Fibroblast of skin of back (primary cell): ENCODE measurements around the gene CLRN3.
A peak's percentile ranks its signal among the peaks of the same experiment; 100 is the strongest.

Experiments used
- DNase-seq: peaks from one replicate; pipeline ENCODE4 v3.0.0-alpha.2; 2013

The CLRN3 gene

DNA sequence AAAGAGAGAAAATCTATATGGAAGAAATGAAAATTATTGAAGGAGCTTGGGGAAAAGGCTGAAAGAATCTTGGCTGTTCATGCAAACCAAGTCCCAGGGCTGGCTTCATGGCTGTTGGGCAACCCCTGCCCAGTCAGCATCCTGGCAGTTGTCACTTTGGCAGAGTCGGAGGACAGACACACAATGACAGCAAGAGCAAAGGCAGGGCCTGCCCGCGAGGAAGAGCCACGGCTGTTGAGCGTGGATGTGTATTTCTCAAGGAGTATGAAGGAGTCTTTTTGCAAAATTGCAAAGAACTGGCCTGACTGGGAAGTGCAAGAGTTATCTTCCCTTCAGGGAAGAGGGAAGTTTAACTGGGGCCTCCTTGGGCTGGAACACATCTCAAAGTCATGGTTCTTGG is 25.8 kb upstream of the CLRN3 start:
- no peak for DNase-seq

DNA sequence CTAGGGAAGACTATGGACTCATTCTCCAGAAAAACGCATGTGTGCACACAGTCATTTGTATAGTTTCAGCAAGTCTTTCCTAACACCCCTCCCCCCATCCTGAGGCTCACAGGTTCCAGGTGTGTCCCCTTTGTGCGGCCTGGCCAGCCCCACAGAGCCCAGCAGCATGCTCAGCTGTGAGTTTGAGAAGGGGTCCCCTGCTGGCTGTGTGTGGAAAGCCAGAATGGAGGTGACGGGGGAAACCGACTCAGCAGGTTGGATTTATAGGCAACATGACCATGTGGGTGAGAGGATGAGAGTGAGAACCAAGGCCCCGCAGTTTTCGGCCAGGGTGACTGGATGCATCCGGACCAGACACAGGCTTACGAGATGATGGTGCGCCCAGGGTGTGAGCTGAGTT is 24.1 kb upstream of the CLRN3 start:
- no peak for DNase-seq

DNA sequence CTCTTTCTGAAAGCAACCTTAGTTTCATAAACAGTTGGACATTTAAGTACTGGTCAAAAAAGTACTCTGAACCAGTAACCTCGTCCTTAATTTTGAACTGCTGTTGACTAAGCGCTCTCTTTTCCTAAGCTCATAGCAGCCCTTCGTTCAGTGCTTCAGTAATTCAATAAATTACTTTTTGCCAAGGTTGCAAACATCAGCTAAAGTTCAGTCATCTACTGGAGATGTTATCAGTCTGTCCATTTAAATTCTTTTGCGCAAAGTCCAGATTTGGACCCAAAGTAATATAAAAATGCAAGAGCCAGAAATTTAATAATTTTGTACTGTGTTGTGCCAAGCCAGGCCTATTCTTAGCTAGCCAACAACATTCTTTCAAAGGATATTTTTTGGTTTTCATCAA is 22.6 kb upstream of the CLRN3 start:
- no peak for DNase-seq

DNA sequence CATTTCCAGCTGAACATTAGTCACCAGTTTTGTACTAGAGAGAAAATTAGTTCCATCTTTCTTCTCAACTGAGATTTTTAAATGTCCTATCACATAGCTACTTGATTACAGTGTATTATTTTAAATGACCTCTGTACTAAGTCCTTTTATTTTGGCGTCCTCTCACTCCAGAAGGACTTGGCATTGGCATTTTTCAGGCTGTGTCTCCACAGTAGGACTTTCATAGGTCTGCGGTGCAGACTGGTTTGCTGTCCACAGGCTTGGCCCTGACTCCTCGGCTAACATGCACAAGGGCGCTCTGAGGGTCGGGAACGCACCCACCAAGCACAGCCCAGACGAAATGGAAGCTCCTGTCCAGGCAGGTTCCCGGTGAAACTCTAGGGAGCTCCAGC is 20.6 kb upstream of the CLRN3 start:
- no peak for DNase-seq

DNA sequence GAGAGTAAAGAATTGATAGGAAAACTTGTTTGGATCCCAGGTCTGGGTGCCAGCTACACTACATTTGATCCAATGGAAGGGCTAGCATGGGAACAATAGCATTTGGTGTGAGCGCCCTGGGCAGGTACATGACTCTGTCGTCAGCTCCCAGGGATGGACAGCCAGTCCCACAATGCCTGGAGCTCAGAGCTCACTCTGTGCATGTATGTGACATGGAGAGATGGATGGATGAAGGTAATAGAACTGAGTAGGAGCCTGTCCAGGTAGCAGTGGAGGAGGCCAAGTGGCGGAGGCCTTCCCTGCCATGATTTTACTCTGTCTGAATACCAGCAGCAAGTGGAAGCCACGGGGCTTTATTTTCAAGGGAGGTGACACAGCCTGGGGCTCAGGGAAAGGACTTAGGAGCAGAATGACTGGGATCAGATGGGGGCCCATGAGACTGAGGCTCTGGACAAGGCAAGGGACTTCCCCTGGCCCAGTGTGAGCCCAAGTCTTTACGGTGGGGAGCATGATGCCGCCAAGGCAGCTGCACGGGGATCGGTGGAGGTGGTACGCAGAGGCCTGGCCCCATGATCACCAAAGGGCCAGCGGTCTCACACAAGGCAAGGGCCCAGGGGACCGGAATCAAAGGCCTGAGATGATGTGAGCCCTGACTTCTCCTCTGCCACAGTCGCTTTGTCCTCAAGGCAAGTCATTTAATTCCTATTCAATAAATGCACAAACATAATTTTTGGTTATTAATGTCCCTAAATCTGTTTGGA is 20.0 kb upstream of the CLRN3 start:
- no peak for DNase-seq

DNA sequence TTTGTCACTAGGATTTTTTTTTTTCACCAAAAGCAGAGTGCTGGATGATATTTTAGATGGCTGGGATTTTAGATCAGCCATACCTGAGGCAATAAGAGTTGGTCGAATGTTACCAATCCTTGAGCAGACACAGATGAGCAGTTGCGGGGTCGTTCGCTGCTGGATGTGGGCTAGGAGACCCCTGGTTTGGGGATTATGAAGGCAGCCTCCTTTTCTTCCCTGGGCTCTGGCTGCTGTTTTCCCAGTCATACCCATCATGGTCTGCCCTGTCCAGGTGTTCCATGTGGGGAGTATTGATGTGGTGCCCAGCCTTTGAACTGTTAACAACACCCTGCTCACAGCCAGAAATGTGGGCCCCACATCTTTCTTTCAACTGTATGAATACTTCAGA is 19.1 kb upstream of the CLRN3 start:
- DNase-seq: no peak

DNA sequence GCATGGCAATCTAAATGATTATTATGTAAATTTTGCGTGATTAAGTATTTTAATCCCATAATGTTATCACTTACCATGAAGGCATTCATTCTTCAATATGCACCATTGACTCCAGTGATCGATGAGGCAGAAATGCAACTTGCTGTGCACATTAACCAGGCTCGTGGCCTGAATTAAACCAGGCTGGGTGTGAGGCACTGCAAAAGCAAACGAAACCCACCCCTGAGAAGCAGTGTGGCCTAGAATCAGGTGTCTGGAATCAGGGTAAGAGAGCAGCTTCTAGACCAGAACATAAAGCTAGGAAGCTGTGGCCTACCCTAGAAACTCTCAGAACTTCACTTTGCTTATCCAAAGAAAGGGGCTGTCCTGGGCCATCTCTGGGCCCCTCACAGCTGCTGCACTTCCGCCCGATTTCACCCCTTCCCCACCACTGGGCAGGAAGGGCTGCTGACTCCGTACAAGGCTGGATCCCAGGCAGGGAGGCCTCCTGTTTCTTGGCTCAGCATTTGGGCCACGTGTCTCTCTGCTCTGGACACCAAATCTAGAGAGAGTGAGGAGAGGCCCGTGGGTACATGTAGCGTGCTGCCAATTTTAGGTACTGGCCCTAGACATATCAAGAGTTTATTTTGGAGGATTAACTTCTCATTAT is 18.6 kb upstream of the CLRN3 start:
- no peak for DNase-seq

DNA sequence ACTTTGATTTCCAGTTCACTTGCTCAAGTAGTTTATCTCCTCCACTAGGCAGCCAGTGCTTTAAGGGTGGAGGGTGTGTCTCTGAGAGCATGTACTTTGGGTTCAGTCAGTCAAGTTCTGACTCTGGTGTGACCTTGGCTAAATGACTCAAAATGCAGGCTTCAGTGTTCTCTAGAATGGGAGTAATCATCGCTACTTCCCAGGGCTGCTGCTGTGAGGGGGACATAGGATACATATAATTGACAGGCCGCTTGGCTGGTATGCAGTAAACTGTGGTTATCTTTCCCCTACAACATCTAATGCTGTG is 17.7 kb upstream of the CLRN3 start:
- DNase-seq: no peak

DNA sequence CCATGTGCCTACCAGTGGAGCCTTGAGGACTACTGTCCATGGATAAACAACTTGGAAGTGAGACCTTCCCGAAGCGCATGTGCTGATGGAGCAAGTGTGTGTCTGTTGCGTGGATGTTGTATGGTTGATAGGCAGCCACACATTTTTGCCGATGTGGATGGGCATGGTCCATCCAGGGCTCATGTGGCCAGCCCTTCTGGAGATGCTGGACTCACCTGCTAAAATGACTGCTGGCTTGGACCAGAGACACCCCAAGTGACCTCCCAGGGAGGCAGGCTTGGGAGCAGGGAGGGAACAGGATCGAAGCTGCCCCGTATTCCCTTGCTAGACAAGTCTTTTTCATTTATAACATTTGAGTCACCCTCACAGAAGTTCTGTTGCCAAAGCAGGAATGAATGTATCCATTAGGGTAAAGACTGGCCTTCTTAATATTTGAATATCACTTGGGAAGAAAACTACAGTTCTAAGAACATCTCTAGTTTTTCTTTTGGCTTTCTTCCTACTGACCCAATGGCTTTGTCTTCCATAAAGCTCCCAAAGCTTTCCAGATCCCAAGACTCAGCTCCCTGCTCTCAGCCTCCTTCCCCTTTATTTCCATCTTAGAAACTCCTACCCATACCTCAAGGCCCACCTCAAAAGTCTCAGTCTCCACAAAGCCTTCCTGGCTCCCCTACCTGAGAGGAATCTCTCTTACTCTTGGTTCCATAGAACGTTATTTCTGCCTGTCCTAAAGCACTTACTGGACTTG is 17.1 kb upstream of the CLRN3 start:
- no peak for DNase-seq

DNA sequence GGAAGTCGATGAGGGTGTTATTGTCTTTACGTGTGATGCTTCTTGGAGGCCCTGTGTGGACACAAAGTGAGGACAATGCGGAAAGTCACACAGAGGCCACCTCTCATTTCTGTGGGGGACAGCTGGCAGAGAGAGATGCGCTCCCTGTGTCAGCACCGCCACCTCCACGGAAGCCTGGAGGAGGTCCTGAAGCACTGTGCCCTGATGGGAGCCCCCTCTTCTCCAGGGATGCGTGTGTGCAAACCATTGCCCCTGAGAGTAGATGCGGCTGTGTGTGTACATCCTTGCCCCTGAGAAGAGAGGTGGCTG is 16.2 kb upstream of the CLRN3 start:
- no peak for DNase-seq

DNA sequence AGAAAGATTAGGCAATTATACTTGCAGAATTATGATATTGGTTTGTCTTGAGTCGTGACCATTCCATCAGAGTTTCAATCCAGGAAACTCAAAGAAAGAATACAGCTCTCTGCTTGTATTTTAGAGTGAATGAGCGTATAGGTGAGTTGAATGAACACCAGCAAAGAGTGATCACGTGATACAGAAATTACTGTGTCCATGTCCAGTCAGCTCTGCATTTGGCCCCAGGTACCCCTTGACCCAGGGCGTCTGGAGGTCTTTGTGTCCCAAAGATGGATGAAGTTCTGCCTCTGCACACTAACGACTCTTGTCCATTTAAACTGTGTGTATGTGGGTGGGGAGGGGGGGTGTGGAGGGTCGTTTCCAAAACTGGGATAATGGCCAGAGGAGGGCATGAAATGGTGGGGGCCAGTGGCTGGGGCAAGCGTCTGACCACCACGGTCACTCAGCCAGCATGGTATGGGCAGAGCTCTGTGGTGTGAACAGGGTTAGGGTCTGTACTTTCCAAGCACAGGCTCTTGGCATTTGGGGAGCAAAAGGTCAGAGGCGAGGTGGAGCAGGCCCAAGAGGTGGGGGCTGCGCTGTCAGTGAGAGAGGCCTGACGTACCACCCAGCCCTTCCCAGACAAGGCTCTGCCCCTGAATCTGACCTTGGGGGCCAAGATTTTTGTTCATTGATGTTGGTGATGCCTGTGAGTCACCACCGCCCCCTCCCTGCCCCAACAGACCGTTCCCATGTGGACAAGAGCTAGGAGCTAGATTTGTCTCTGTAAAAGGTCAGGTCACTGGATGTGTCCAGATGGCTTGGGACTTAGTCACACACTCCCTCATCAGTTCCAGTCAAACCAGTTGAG is 15.6 kb upstream of the CLRN3 start:
- no peak for DNase-seq

DNA sequence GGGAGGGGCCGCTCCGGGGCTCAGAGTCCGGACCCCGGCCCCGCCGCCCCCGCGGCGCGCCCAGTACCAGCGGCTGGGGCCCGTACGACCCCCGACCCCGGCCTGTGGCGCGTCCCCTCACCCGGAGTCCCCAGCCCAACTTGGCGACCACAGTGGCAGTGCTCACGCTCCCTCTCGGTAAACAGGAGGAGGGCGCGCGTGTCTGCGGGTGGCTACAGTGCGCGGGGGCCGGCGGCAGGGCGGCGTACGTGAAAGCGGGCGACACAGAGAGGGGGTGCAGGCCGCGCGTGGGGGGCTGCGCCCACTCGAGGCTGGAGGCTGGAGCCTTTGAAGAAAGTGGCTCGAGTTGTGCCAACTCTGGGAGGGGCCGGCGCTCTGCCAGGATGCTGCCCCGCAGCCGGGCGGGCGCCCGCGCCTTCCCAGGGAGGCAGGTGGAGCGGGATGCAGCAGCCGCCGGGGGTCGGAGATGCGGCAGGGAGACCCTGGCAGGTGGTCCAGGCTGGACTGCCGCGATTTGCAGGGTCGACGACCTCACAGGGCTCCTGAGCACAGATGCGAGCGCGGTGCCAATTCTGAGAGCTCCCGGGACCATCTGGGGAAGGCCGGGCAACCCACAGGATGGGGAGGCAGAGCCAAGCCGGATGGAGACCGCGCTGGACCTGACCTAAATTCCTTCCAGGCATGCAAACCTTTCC is 14.8 kb upstream of the CLRN3 start:
- DNase-seq: no peak

DNA sequence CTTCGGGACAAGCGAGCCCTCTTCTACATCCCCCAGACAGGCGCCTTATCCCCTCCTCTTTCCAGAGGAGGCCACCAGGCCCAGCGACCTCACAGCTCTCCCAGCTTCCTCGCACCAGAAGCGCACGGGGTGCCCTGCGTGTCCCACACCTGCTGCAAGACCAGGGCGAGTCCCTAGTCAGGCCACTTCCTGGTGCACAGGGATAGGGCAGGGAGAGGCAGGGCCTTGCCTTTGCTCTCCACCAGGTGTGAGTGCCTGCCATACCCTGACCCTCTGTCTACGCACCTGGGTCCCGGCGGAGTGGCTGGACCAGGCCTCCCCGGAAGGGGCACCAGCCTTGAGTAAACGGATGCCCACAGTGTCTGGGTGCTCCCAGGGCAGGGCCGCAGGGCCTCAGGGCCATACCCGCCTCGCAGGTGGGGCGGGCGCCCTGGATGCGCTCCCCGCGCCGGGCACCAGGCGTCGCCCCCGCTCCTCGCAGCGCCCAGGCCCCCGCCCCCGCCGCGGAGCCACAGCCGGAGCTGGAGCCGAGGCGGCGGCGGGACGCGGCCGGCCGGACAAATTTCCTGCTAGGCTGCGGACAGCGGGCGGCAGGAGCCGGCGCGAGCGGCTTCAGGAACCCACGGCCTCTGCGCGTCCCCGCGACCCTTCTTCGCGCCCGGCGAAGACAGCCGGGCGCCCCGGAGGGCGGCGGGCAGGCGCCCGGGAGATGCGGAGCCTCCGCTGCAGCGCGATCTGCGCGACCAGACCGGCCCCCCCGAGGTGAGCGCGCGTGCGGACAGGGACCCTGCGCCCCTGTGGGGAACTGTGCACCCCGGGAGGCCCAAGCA is 14.0 kb upstream of the CLRN3 start, which contains the start of gene PTPRE:
Gene PTPRE (plus strand): TSS at position 556 of the 830 bp plus-strand sequence. CDS start 133,779 bp downstream, outside the sequence.
- DNase-seq: peak; percentile 44

DNA sequence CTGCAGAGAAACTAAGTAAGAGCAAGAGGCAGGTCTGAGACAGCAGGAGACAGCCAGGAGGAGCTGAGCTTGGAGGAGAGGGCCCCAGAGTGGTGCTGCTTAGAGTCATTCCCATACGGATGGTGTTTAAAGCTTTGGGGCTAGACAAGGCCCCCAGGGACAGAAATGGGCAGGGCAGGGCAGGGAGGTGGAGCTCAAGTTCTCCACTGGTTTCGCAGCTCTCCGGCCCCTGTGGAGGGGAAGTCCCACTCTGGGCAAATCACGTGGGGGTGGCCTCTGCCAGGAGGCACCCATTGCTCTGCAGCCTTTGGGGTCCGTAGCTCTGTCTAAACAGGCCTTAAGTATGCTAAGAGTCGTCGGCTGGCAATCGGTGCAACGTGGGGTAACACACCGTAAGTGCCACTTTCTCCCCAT is 13.1 kb upstream of the CLRN3 start:
- DNase-seq: no peak

DNA sequence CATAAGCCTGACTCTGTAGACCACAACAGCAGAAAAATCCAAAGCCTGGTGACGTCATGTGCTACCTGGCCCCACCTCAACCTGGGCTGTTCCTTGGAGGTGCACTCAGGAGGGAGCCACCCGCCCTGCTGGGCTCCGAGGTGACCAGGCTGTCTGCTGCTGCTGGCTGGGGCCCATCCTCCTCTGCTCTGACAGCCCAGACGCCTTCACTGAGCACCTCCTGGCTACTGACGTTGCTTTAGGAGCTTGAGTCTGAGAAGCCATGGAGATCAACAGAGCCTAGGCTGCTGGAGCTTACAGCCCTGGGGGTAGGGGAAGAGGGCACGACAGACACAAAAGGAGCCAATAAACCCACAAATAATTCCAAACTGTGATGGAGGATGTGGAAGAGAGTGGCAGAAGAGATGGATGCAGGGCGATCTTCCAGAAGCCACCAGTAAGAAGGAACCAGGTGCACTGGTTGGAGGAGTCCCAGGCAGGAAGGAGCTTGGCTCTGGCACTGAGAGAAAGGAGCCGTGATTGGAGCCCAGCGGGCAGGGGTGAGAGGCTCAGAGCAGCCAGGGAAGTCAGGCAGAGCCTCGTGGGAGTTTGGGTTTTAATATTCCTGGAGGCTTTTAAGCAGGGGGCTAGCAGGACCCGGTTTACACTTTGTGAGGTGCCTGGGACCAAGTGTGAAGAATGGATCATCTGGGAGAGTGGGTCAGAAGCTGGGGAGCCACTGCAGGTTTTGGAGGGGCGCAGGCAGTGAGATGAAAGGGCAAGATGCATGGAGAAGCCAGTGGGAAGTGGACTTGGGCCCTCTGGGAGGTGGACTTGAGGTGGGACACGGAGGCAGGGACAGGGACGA is 12.5 kb upstream of the CLRN3 start:
- DNase-seq: no peak

DNA sequence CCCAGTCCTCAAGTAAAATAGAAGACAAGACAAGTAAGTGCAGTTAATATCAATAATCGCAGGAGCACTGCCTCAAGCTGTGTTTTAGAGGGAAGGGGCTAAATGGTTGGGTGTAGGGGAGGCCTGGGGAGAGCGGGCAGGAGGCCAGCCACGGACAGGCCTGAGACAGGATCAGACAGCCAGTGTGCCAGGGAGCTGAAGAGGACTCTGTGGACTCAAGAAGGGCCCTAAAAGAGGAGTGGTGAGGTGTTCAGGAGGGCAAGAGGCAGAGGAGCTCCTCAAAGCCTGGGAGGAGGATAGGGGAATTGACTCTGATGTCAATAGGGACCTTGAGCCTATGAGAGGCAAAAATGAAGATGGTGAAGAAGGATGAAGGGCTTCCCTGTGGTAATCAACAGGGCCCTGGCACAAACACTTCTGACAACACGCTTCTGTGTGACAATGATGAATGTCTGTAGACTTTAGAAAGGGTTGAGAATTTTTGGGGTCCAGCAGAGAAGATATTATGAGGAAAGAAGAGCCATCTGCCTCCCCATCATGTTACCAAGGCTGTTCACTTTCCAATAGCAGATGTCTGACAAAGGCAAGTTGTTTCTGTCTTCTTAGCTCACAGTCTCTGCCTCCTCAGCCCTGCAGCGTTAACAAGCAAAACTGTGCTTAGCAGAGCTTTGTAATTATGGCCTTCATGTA is 11.7 kb upstream of the CLRN3 start:
- no peak for DNase-seq

DNA sequence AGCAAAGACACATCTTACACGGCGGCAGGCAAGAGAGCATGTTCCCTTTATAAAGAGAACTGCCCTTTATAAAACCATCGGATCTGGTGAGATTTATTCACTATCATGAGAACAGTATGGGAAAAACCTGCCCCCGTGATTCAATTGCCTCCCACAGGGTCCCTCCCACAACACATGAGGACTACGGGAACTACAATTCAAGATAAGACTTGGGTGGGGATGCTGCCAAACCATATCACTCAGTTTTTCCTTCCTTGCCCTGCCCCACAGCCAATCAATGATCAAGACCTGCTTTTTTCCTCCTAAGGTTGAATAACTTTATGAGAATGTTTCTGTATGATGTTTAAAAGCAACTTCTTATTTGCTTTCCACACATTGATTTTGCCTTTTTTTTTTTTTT is 11.0 kb upstream of the CLRN3 start:
- DNase-seq: no peak

DNA sequence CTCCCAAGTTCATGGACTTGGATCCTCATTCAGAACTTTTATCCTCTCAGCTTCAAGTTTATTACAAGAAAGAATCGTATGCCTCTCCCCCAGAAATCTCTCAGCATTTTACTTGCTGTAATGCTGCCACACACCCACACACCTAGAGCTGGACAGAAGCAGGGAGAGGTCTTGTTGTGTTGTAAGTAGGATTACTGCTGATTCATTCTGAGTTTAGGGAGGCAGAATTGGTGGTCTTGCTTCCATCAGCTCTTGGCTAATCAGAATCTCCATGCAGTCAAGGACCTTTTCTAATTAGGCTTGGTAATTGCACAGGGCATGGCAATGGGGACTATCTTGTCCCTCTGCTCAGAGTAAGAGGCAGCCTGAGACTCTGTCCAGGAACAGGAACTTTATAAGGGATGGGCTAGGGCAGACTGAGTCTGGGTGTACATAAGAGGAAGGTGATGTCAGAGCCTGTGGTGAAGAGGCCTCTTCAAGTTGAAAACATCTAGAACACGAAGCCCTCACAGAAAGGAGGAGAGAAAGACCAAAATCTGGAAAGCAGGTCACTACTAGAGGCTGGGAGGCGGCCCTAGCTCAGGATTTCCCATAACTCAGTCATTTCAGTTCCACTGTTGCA is 7.1 kb upstream of the CLRN3 start:
- no peak for DNase-seq

DNA sequence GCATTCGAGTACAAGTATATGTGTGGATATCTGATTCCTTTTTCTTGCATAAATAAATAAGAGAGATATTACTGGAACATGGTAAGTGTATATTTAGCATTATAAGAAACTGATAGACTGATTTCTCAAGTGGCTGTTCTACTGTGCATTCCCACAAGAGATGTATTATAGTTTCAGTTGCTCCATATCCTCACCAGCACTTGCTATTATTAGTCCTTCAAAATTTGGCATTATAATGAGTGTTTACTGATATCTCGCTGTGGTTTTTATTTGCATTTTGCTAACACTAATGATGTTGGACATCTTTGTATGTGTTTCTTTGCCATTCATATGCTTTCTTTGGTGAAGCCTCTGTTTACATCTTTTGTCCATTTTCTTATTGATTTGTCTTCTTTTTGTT is 4.4 kb upstream of the CLRN3 start:
- DNase-seq: no peak

DNA sequence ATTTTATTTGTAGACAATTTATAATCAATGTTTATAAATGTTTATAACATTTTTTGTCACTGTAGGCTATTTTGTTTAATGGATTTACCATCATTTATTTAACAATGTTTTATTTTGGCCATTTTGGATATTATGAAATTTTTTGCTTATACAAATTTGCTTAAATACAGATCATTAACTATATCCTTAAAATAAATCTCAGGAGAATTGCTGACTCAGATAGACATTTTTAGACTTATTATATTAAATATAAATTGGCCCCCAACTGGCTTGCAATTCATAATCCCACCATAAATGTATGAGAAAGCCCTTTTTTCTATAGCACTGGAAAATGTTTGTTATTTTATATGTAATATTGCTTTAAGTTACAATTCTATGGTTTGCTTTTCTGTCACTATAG is 3.8 kb upstream of the CLRN3 start:
- no peak for DNase-seq
